WERI-Rb-1 (cell line): Measurements from ENCODE around the gene TRIO.

ENCODE experiments used
- DNase-seq: peaks from one replicate; pipeline ENCODE4 v3.0.0-alpha.2; 2020
- H3K27ac ChIP-seq: fragments of 250-450 bp; sonication (Bioruptor Pico); 2 replicates; pipeline ENCODE4 v1.5.1; 2020; ENCODE audit warnings: mild to moderate bottlenecking, moderate library complexity
- H3K27me3 ChIP-seq: fragments of 250-450 bp; sonication (Bioruptor Pico); 2 replicates; pipeline ENCODE4 v1.5.1; 2021; ENCODE audit warnings: mild to moderate bottlenecking, low read depth, moderate library complexity; ENCODE audit not compliant: insufficient read depth, severe bottlenecking
- H3K36me3 ChIP-seq: fragments of 250-450 bp; sonication (Bioruptor Pico); 2 replicates; pipeline ENCODE4 v1.5.1; 2020; ENCODE audit warnings: mild to moderate bottlenecking, moderate library complexity
- H3K4me3 ChIP-seq: 2 replicates; pipeline ENCODE4 v1.5.1; 2011; ENCODE audit warnings: low read depth, mild to moderate bottlenecking, control low read depth, low read length
- H3K9me3 ChIP-seq: fragments of 250-450 bp; sonication (Bioruptor Pico); 2 replicates; pipeline ENCODE4 v1.5.1; 2021; ENCODE audit warnings: mild to moderate bottlenecking, moderate library complexity; ENCODE audit not compliant: severe bottlenecking
- CTCF ChIP-seq: IDR thresholded peaks from 2 replicates; pipeline ENCODE4 v1.5.1; 2011; ENCODE audit warnings: low read depth, mild to moderate bottlenecking, control low read depth, inconsistent platforms, low read length

TRIO gene

GRCh38 chr5:14532180-14532579, 389.0 kb downstream of the TRIO start:
- TF ChIP-seq CTCF = no peak
- H3K36me3 ChIP-seq = no peaks in the 10 kb centered on the region
- no peak overlapping the region for H3K4me3 ChIP-seq
- H3K27ac ChIP-seq = no peak overlapping the region
- H3K27me3 ChIP-seq = no peaks in the 10 kb centered on the region
- DNase-seq = no peak
- H3K9me3 ChIP-seq = no peaks in the 10 kb centered on the region

DNA sequence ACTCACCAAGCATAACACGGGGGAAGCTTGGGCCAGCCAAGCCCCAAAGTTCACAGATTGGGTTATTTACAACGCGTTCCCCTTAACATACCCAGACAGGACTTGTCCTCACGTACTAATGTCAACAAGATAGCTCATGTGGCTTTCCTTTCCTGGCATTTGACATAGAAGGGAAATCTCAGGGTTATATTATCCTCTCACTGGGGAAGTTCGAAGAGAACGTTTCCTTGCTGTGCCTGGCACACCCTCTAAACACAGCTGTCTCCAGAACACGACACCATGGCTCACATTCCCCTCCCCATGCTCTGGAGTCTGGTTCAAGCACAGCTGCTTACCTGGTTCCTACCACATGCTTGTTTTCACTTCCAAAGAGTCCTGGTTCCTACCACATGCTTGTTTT, 391.6 kb downstream of the TRIO start:
- H3K27ac ChIP-seq = no peak overlapping the region

GRCh38 chr5:14545308-14545707, 402.2 kb downstream of the TRIO start:
- no peak for DNase-seq
- TF ChIP-seq CTCF = no peak
- H3K36me3 ChIP-seq = no peaks in the 10 kb centered on the region
- H3K27ac ChIP-seq = no peak overlapping the region
- H3K27me3 ChIP-seq = no peaks in the 10 kb centered on the region
- no peak overlapping the region for H3K4me3 ChIP-seq
- peaks cover 3% of the 10 kb centered on the region for H3K9me3 ChIP-seq

More for the DNA sequence above, 391.6 kb downstream of the TRIO start:
- no peaks in the 10 kb centered on the region for H3K9me3 ChIP-seq
- no peak for DNase-seq
- no peak for TF ChIP-seq CTCF
- H3K27me3 ChIP-seq = no peaks in the 10 kb centered on the region
- H3K36me3 ChIP-seq = no peaks in the 10 kb centered on the region
- no peak overlapping the region for H3K4me3 ChIP-seq

- Histone ChIP-seq H3K36me3 (no peaks in the 10 kb centered on the region), H3K9me3 (peaks cover 3% of the 10 kb centered on the region), H3K27me3 (no peaks in the 10 kb centered on the region), H3K4me3 (no peak overlapping the region), H3K27ac (no peak overlapping the region)
- DNase-seq = no peak
- no peak for TF ChIP-seq CTCF
Observed at GRCh38 chr5:14545862-14546261, 402.7 kb downstream of the TRIO start.

GRCh38 chr5:14547666-14548065, 404.5 kb downstream of the TRIO start:
- peaks cover 7% of the 10 kb centered on the region for H3K9me3 ChIP-seq
- H3K27ac ChIP-seq = no peak overlapping the region
- H3K27me3 ChIP-seq = no peaks in the 10 kb centered on the region
- no peak for TF ChIP-seq CTCF
- no peak for DNase-seq
- H3K4me3 ChIP-seq = no peak overlapping the region
- H3K36me3 ChIP-seq = no peaks in the 10 kb centered on the region

DNA sequence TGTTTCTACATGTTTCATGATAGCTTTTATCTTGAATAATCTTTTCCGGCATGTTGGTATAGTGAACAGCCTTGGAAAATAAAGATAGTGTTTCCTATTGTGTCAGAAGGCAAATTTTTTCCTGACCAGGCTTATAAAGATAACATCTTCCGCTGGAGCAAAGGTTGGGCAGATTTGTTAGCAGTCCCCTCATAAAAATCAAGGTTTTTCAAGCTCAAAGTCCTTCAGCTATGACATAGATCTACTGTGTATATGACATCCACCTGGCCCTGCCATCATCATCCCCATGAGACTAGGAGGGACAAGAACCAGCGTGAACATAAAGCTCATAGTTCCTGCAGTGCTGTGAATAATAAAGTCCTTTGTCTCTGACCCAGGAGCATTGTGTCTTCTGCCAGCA, 408.1 kb downstream of the TRIO start:
- H3K9me3 ChIP-seq = peaks cover 13% of the 10 kb centered on the region
- H3K27me3 ChIP-seq = no peaks in the 10 kb centered on the region
- no peak for TF ChIP-seq CTCF
- no peak overlapping the region for H3K27ac ChIP-seq
- no peak for DNase-seq
- no peak overlapping the region for H3K4me3 ChIP-seq
- H3K36me3 ChIP-seq = no peaks in the 10 kb centered on the region
